NT2/D1 (cell line): ENCODE data around the gene MMS22L.
A peak's percentile ranks its signal among the peaks of the same experiment; 100 is the strongest.

Experiments used
- DNase-seq: peaks from one replicate; pipeline ENCODE4 v3.0.0-alpha.2; 2011; ENCODE audit warnings: low read depth, low spot score
- H3K27me3 ChIP-seq: 2 replicates; pipeline ENCODE4 v1.6.0; 2011; ENCODE audit warnings: mild to moderate bottlenecking; ENCODE audit not compliant: insufficient read length, insufficient read depth
- H3K36me3 ChIP-seq: 2 replicates; pipeline ENCODE4 v1.6.1; 2011; ENCODE audit warnings: mild to moderate bottlenecking, low read length, mixed read lengths; ENCODE audit not compliant: insufficient read depth, insufficient read length
- H3K4me1 ChIP-seq: 2 replicates; pipeline ENCODE4 v1.5.1; 2011; ENCODE audit not compliant: insufficient read depth, insufficient read length
- H3K4me3 ChIP-seq: 2 replicates; pipeline ENCODE4 v1.5.1; 2011; ENCODE audit warnings: low read depth; ENCODE audit not compliant: insufficient read length
- H3K9ac ChIP-seq: 2 replicates; pipeline ENCODE4 v1.6.0; 2011; ENCODE audit warnings: low read depth; ENCODE audit not compliant: insufficient read length
- H3K9me3 ChIP-seq: 2 replicates; pipeline ENCODE4 v1.5.1; 2011; ENCODE audit warnings: mild to moderate bottlenecking, low read length; ENCODE audit not compliant: insufficient read depth
- SUZ12 ChIP-seq: IDR thresholded peaks from 2 replicates; pipeline ENCODE4 v1.6.1; 2011; ENCODE audit not compliant: insufficient read length, insufficient read depth; ENCODE audit errors: extremely low read depth
- YY1 ChIP-seq: IDR thresholded peaks from 2 replicates; pipeline ENCODE4 v1.6.1; 2011; ENCODE audit not compliant: insufficient read length, insufficient read depth
- ZNF274 ChIP-seq: IDR thresholded peaks from 2 replicates; pipeline ENCODE4 v1.6.1; 2011; ENCODE audit warnings: mild to moderate bottlenecking, low read depth, low read length

The MMS22L gene

DNA sequence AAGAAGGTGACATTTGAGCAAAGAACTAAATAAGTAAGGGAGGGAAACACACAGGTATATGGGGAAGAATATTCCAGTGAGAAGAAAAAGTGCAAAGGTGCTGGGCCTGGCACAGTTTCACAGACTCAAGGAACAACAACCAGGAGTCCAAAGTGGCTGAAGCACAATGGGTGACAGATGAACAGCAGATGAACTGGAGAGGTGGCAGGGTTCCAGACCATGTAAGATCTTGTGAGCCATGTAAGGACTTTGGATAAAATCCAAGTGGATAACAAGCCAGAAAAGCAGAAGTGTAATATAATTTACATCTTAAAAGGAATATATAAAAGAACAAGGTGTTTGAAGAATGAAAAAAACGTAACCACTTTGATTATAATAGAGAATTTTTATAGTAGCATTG is 87.9 kb downstream of the MMS22L start:
- H3K4me3 ChIP-seq, result no peak overlapping the region
- TF ChIP-seq YY1 (no peak), SUZ12 (no peak), ZNF274 (no peak)
- peaks cover 5% of the 10 kb centered on the region for H3K36me3 ChIP-seq
- no peak for DNase-seq
- no peak overlapping the region for H3K9ac ChIP-seq
- no peaks in the 10 kb centered on the region for H3K9me3 ChIP-seq
- H3K4me1 ChIP-seq, result no peaks in the 10 kb centered on the region
- H3K27me3 ChIP-seq, result no peaks in the 10 kb centered on the region

DNA sequence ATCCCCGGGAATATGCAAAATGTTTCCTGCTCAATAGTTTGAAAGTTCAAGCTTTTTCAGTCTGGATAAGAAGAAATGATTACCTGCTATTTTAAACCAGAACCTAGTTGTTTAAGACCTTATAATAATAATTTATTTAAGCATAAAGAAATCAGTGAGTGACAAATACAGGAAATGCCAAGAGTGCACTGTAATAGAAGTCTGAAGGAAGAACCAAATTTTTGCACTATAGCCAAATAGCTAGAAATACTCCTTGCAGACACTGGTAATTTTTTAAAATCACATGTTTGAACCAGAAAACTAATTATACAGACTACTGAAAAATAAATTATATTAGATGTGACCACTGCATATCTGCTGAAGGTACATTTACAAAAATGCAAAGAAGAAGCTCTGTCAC is 93.2 kb downstream of the MMS22L start:
- no peak for TF ChIP-seq YY1
- TF ChIP-seq SUZ12, result no peak
- no peak for TF ChIP-seq ZNF274
- no peaks in the 10 kb centered on the region for H3K4me1 ChIP-seq
- no peaks in the 10 kb centered on the region for H3K27me3 ChIP-seq
- H3K36me3 ChIP-seq, result peaks cover 2% of the 10 kb centered on the region
- no peaks in the 10 kb centered on the region for H3K9me3 ChIP-seq
- H3K4me3 ChIP-seq, result no peak overlapping the region
- no peak overlapping the region for H3K9ac ChIP-seq
- DNase-seq, result no peak

DNA sequence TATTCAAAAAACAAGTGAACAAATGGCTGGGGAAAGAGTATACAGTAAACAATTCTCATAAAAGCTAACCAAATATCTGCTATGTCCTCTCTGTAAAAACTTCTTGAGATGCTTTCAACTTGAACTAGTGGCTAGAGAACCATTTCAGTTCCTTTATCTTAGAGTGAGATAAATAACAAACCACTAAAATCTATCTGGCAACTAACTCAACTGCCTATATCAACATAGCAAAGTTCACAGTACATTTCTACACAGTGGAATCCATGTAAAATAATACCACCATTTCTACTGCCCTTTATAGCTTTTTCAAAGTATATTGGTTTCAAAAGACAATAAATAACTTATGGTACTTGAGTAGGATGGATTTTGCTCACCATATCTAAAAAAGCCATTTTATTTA is 95.1 kb downstream of the MMS22L start:
- Histone ChIP-seq H3K27me3 (no peaks in the 10 kb centered on the region), H3K36me3 (no peaks in the 10 kb centered on the region), H3K9ac (no peak overlapping the region), H3K4me3 (no peak overlapping the region), H3K4me1 (no peaks in the 10 kb centered on the region), H3K9me3 (no peaks in the 10 kb centered on the region)
- no peak for DNase-seq
- TF ChIP-seq YY1 (no peak), SUZ12 (no peak), ZNF274 (no peak)

DNA sequence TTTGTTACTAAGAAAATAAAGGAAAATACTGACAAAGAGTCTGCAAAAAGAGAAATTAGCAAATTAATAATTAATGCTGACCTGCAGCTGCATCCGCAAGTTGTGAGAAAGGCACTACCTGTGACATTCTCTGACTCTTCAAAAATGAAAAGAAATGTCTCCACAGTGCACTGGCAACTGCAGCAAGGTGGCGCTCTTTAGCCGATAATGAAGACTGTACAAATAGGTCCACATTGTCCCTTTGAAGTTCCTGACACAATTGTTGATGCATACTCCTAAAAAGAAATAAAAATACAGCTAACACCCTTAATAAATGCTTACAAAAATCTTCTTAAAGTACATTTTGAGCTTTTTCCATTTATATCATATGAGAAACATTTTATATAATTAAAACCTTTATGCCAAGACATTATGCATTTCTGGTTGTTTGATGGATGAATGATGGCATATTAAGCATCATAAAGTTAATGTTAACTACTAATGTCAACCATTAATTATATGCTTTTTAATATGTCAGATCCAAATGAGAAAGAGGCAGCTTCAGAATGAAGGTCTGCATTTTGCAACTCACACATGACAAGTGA is 96.5 kb downstream of the MMS22L start:
- peak; percentile 20 for DNase-seq
- Histone ChIP-seq H3K27me3 (no peaks in the 10 kb centered on the region), H3K9ac (no peak overlapping the region), H3K36me3 (no peaks in the 10 kb centered on the region), H3K4me3 (no peak overlapping the region), H3K9me3 (no peaks in the 10 kb centered on the region), H3K4me1 (no peaks in the 10 kb centered on the region)
- no peak for TF ChIP-seq ZNF274
- no peak for TF ChIP-seq YY1
- no peak for TF ChIP-seq SUZ12

DNA sequence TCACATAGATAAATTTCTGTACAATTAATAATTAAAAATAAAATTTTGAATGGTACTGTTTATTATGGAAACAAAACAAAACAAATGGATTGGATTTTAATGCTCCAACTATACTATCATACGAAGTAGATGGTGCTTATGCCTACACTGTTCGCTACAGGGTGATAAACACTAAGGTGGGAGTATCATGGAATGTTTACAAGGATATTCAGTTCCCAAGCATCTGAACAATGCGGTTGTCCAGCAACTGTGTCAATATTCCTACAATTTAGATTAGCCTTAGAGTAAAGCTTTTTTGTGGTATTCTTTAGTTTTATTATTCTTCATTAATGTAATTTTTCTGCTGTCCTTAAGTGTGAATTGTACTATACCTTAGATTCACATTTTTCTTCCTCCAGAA is 105.1 kb downstream of the MMS22L start:
- Histone ChIP-seq H3K36me3 (peaks cover 7% of the 10 kb centered on the region), H3K27me3 (no peaks in the 10 kb centered on the region), H3K4me3 (no peak overlapping the region), H3K9me3 (no peaks in the 10 kb centered on the region), H3K9ac (no peak overlapping the region), H3K4me1 (no peaks in the 10 kb centered on the region)
- TF ChIP-seq YY1 (no peak), SUZ12 (no peak), ZNF274 (no peak)
- DNase-seq, result no peak

DNA sequence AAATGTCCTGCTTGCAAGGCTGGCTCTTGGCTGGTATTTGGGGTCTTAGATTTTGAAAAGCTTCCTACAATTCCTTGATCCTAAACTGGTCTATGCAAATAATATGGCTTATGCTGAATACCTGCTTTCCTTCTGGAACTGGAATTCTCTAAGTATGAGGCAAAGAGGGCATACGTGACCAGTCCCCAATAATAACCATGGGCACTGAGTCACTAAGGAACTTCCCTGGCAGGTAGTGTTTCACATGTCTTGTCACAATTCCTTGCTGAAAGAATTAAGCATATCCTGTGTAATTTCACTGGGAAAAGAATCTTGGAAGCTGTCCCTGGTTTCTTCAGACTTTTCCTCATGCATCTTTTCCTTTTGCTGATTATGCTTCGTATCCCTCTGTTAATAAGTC is 106.5 kb downstream of the MMS22L start:
- no peak for DNase-seq
- no peak for TF ChIP-seq ZNF274
- no peak for TF ChIP-seq SUZ12
- no peak for TF ChIP-seq YY1
- no peak overlapping the region for H3K9ac ChIP-seq
- H3K4me3 ChIP-seq, result no peak overlapping the region
- no peaks in the 10 kb centered on the region for H3K4me1 ChIP-seq
- no peaks in the 10 kb centered on the region for H3K9me3 ChIP-seq
- peaks cover 8% of the 10 kb centered on the region for H3K36me3 ChIP-seq
- no peaks in the 10 kb centered on the region for H3K27me3 ChIP-seq

DNA sequence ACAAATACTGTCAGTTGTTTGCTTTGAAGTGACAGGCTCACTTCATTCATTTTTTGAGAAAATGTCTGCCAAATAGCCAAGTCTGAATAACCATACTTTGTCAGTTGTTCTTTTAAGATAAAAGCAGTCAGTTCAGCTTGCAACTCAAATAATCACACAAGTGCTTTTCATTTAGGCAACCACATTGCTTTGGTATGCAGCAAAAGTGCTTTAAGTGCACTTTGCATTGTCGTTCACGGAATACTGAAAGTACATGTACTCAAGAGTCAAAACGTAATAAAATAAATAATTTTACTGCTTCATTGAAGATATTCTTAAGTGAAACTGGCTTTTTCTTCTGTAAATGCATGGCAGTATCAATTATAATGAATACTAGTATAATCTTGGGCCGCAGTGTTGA is 107.2 kb downstream of the MMS22L start:
- H3K9me3 ChIP-seq, result no peaks in the 10 kb centered on the region
- no peaks in the 10 kb centered on the region for H3K27me3 ChIP-seq
- no peak overlapping the region for H3K4me3 ChIP-seq
- TF ChIP-seq SUZ12 (no peak), YY1 (no peak), ZNF274 (no peak)
- H3K4me1 ChIP-seq, result no peaks in the 10 kb centered on the region
- peaks cover 11% of the 10 kb centered on the region for H3K36me3 ChIP-seq
- no peak overlapping the region for H3K9ac ChIP-seq
- no peak for DNase-seq

DNA sequence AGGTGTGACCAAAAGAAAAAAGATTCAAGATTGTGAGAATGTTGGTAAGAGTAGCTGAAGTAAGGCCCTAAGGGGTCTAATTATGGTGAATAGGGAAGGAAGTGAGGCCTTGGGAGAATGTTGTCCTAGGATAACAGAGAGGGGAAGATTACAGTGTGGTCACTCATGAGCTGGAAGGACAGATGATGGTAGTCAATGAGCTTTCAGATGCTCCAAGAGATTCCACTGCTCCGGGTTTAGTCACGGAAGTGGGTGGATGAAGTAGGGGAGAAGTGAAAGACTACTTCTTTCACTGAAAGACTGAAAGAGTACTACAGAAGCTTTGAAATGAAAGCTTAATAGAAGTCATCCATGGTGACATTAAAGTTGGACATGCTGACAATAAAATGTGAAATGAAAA is 108.5 kb downstream of the MMS22L start:
- Histone ChIP-seq H3K4me3 (no peak overlapping the region), H3K9ac (no peak overlapping the region), H3K36me3 (peaks cover 11% of the 10 kb centered on the region), H3K27me3 (no peaks in the 10 kb centered on the region), H3K9me3 (no peaks in the 10 kb centered on the region), H3K4me1 (no peaks in the 10 kb centered on the region)
- no peak for DNase-seq
- TF ChIP-seq YY1 (no peak), ZNF274 (no peak), SUZ12 (no peak)
